IMR-90 (cell line): ENCODE measurements around the gene FOSB. TPM values are rescaled to one million over a fixed set of nuclear protein-coding genes. Genes with fewer than 3 reads are reported as not detected.

Experiments
- ATAC-seq: fragments of 200-7000 bp; cut with Tn5 transposase; 2 replicates; pipeline ENCODE4 v1.9.1; 2020; ENCODE audit warnings: low read depth, mild to moderate bottlenecking, moderate library complexity
- BruUV-seq: library from RNA; stranded (reverse); fragments of 400-500 nt; replicated peaks from 2 replicates; lab custom pipeline; 2021; lab: Mats Ljungman, UMichigan
- CTCF ChIA-PET: fragments of 300-600 bp; formaldehyde crosslinking; extraction: SDS; loops from one replicate; lab custom pipeline; 2021; ENCODE audit warnings: antibody characterized with exemption; lab: Yijun Ruan, JAX
- POLR2A ChIA-PET: fragments of 300-600 bp; sonication (Branson Sonifier 250); formaldehyde crosslinking; loops from one replicate; lab custom pipeline; 2022; ENCODE audit warnings: antibody characterized with exemption; ENCODE audit not compliant: unreplicated experiment; lab: Charles Lee
- DNase-seq: peaks from one replicate; pipeline ENCODE4 v3.0.0; 2013
- H2AFZ ChIP-seq: replicated peaks from 2 replicates; pipeline ENCODE3; 2013; ENCODE audit warnings: low read length, mild to moderate bottlenecking; ENCODE audit not compliant: poor library complexity
- H2AK5ac ChIP-seq: 2 replicates; pipeline ENCODE4 v1.6.1; 2013; ENCODE audit warnings: low read depth, low read length, inconsistent platforms
- H2AK9ac ChIP-seq: replicated peaks from 2 replicates; pipeline ENCODE3; 2013; ENCODE audit warnings: mild to moderate bottlenecking, low read depth, low read length, moderate library complexity; ENCODE audit not compliant: poor library complexity
- H2BK120ac ChIP-seq: 2 replicates; pipeline ENCODE4 v1.6.1; 2013; ENCODE audit warnings: low read depth, low read length, inconsistent platforms
- H2BK15ac ChIP-seq: 3 replicates; pipeline ENCODE4 v1.6.1; 2013; ENCODE audit warnings: low read depth, low read length, inconsistent platforms
- H2BK20ac ChIP-seq: 2 replicates; pipeline ENCODE4 v1.6.1; 2013; ENCODE audit warnings: low read depth, mild to moderate bottlenecking, inconsistent platforms, low read length, moderate library complexity
- H2BK5ac ChIP-seq: 2 replicates; pipeline ENCODE4 v1.6.1; 2013; ENCODE audit warnings: mild to moderate bottlenecking, low read depth, low read length, inconsistent platforms; ENCODE audit not compliant: poor library complexity, severe bottlenecking
- H3K14ac ChIP-seq: replicated peaks from 2 replicates; pipeline ENCODE4 v1.6.1; 2013; ENCODE audit warnings: low read depth, low read length, inconsistent platforms
- H3K18ac ChIP-seq: 2 replicates; pipeline ENCODE4 v1.6.1; 2013; ENCODE audit warnings: low read depth, low read length, control low read depth
- H3K23ac ChIP-seq: 2 replicates; pipeline ENCODE4 v1.6.1; 2013; ENCODE audit warnings: low read depth, low read length, inconsistent platforms
- H3K27ac ChIP-seq: 2 replicates; pipeline ENCODE4 v1.5.1; 2013; ENCODE audit warnings: mild to moderate bottlenecking, control low read depth, low read length; ENCODE audit not compliant: insufficient read depth
- H3K27me3 ChIP-seq: 2 replicates; pipeline ENCODE4 v1.6.1; 2013; ENCODE audit warnings: low read length; ENCODE audit not compliant: control insufficient read depth, insufficient read depth
- H3K36me3 ChIP-seq: 2 replicates; pipeline ENCODE4 v1.6.1; 2013; ENCODE audit warnings: low read length, mixed read lengths; ENCODE audit not compliant: control insufficient read depth, insufficient read depth
- H3K4ac ChIP-seq: 2 replicates; pipeline ENCODE4 v1.6.1; 2013; ENCODE audit warnings: low read depth, low read length, inconsistent platforms
- H3K4me1 ChIP-seq: 2 replicates; pipeline ENCODE4 v1.6.1; 2013; ENCODE audit warnings: low read length, mixed read lengths; ENCODE audit not compliant: control insufficient read depth, insufficient read depth
- H3K4me2 ChIP-seq: 2 replicates; pipeline ENCODE4 v1.6.1; 2013; ENCODE audit warnings: low read depth, mild to moderate bottlenecking, control low read depth, low read length, moderate library complexity
- H3K4me3 ChIP-seq: 2 replicates; pipeline ENCODE4 v1.5.1; 2013; ENCODE audit warnings: low read depth, mild to moderate bottlenecking, control low read depth, low read length, moderate library complexity; ENCODE audit not compliant: insufficient read depth
- H3K56ac ChIP-seq: 2 replicates; pipeline ENCODE4 v1.6.1; 2013; ENCODE audit warnings: low read length, inconsistent platforms; ENCODE audit not compliant: insufficient read depth; ENCODE audit errors: extremely low read depth
- H3K79me1 ChIP-seq, 2 experiments: 2 replicates each; pipeline ENCODE4 v1.6.1; 2013; ENCODE audit warnings: low read length in 2 of 2, inconsistent platforms in 1 of 2, low read depth in 1 of 2
- H3K9ac ChIP-seq: 2 replicates; pipeline ENCODE4 v1.6.1; 2013; ENCODE audit warnings: low read depth, low read length, control low read depth
- H3K9me1 ChIP-seq: 2 replicates; pipeline ENCODE4 v1.6.1; 2013; ENCODE audit warnings: low read length, inconsistent platforms; ENCODE audit not compliant: insufficient read depth
- H3K9me3 ChIP-seq: 2 replicates; pipeline ENCODE4 v1.6.1; 2013; ENCODE audit warnings: low read length; ENCODE audit not compliant: control insufficient read depth, insufficient read depth
- H4K20me1 ChIP-seq: 2 replicates; pipeline ENCODE4 v1.6.1; 2013; ENCODE audit warnings: low read length, inconsistent platforms; ENCODE audit not compliant: insufficient read depth
- H4K5ac ChIP-seq: 2 replicates; pipeline ENCODE4 v1.6.1; 2013; ENCODE audit warnings: mild to moderate bottlenecking, low read depth, low read length, control low read depth
- H4K8ac ChIP-seq, 2 experiments: 2 replicates each; pipeline ENCODE4 v1.6.1; 2013; ENCODE audit warnings: low read depth in 2 of 2, low read length in 2 of 2, control low read depth in 1 of 2, inconsistent platforms in 1 of 2
- H4K91ac ChIP-seq: 2 replicates; pipeline ENCODE4 v1.6.1; 2013; ENCODE audit warnings: low read depth, low read length, inconsistent platforms; ENCODE audit not compliant: insufficient read depth
- BHLHE40 ChIP-seq: fragments of 150-350 bp; IDR thresholded peaks from 2 replicates; pipeline ENCODE4 v1.6.1; 2016; ENCODE audit warnings: mild to moderate bottlenecking, low read depth, low read length
- CEBPB ChIP-seq: IDR thresholded peaks from 2 replicates; pipeline ENCODE4 v1.6.1; 2012; ENCODE audit warnings: low read depth, low read length, improper control_type of control experiment
- CHD1 ChIP-seq: IDR thresholded peaks from 2 replicates; pipeline ENCODE4 v1.6.1; 2012; ENCODE audit warnings: low read depth, low read length, improper control_type of control experiment
- FOS ChIP-seq: fragments of 150-350 bp; IDR thresholded peaks from 2 replicates; pipeline ENCODE4 v1.6.1; 2016; ENCODE audit warnings: low read depth, low read length
- MAFK ChIP-seq: IDR thresholded peaks from 2 replicates; pipeline ENCODE4 v1.6.1; 2012; ENCODE audit warnings: low read depth, low read length, improper control_type of control experiment
- MAZ ChIP-seq: IDR thresholded peaks from 2 replicates; pipeline ENCODE4 v1.6.1; 2012; ENCODE audit warnings: low read depth, mild to moderate bottlenecking, low read length, improper control_type of control experiment, moderate library complexity, borderline replicate concordance
- MXI1 ChIP-seq: IDR thresholded peaks from 2 replicates; pipeline ENCODE4 v1.6.1; 2012; ENCODE audit warnings: low read depth, mild to moderate bottlenecking, low read length, moderate library complexity, borderline replicate concordance
- NFE2L2 ChIP-seq: fragments of 150-350 bp; IDR thresholded peaks from 2 replicates; pipeline ENCODE4 v1.6.1; 2016; ENCODE audit warnings: low read depth, mild to moderate bottlenecking, low read length
- POLR2A ChIP-seq: IDR thresholded peaks from 2 replicates; pipeline ENCODE4 v1.6.1; 2012; ENCODE audit warnings: mild to moderate bottlenecking, low read depth, low read length
- RAD21 ChIP-seq: IDR thresholded peaks from 2 replicates; pipeline ENCODE4 v1.6.1; 2012; ENCODE audit warnings: low read length, improper control_type of control experiment
- RCOR1 ChIP-seq: IDR thresholded peaks from 2 replicates; pipeline ENCODE4 v1.6.1; 2012; ENCODE audit warnings: mild to moderate bottlenecking, low read length, improper control_type of control experiment; ENCODE audit not compliant: insufficient replicate concordance
- RFX5 ChIP-seq: IDR thresholded peaks from 2 replicates; pipeline ENCODE4 v1.8.0; 2012; ENCODE audit warnings: low read depth, mild to moderate bottlenecking, low read length, moderate library complexity
- SMC3 ChIP-seq: fragments of 150-350 bp; IDR thresholded peaks from 2 replicates; pipeline ENCODE4 v1.6.1; 2016; ENCODE audit warnings: low read depth, mild to moderate bottlenecking, antibody characterized with exemption, low read length, moderate library complexity
- WGBS, 2 experiments: methylation state at CpG; one replicate each; pipeline versions ENCODE4 v1.1.5 to v1.1.7; 2013; ENCODE audit warnings: missing lambda C conversion rate in 2 of 2; ENCODE audit not compliant: insufficient read length in 1 of 2; ENCODE audit errors: extremely low coverage in 2 of 2; 5-methylcytosine and 5-hydroxymethylcytosine counted together
- dilution Hi-C: fragments of 300-500 bp; cut with HindIII; formaldehyde crosslinking; loops from one replicate; pipeline ENCODE4 v1.14.3; 2018; ENCODE audit warnings: low sequenced_read_pairs; ENCODE audit not compliant: unreplicated experiment
- in situ Hi-C: fragments of 300-500 bp; cut with MboI; formaldehyde crosslinking; loops from 3 replicates; pipeline ENCODE4 v1.14.3; 2019; ENCODE audit warnings: low sequenced_read_pairs, inconsistent platforms, mixed read lengths
- intact Hi-C: fragments of 100-400 bp; cut with micrococcal nuclease; formaldehyde crosslinking; loops from 2 replicates; pipeline ENCODE4 v1.10.0; 2022
- polyA plus RNA-seq, 3 experiments: library from polyadenylated mRNA; depleted of rRNA; stranded (reverse); fragments of >200 nt; gene quantifications; 2 replicates each; pipeline ENCODE4 v1.2.3, GENCODE V29; 2012; ENCODE audit warnings: low replicate concordance in 1 of 3
- total RNA-seq: library from RNA; depleted of rRNA; stranded (reverse); fragments of >200 nt; gene quantifications from 2 replicates; pipeline ENCODE4 v1.2.3, GENCODE V29; 2012
- TF ChIP-seq, protein P1 (sequence below): conservative IDR thresholded peaks from 2 replicates; pipeline ENCODE4 v1.5.1; 2012; ENCODE audit warnings: mild to moderate bottlenecking, low read depth, low read length, improper control_type of control experiment
- TF ChIP-seq, protein P2 (sequence below): fragments of 150-350 bp; IDR thresholded peaks from 2 replicates; pipeline ENCODE4 v1.6.1; 2016; ENCODE audit warnings: low read depth, mild to moderate bottlenecking, low read length, moderate library complexity, borderline replicate concordance
- TF ChIP-seq, protein P3 (sequence below): fragments of 150-350 bp; IDR thresholded peaks from 2 replicates; pipeline ENCODE4 v1.6.1; 2017; ENCODE audit warnings: mild to moderate bottlenecking, antibody characterized with exemption, low read length, low read depth

Gene FOSB
- total and polyA plus RNA-seq, 2 of the 4 experiments (the other 2 are of a cell fraction) = 11.1 to 15.6 TPM

DNA sequence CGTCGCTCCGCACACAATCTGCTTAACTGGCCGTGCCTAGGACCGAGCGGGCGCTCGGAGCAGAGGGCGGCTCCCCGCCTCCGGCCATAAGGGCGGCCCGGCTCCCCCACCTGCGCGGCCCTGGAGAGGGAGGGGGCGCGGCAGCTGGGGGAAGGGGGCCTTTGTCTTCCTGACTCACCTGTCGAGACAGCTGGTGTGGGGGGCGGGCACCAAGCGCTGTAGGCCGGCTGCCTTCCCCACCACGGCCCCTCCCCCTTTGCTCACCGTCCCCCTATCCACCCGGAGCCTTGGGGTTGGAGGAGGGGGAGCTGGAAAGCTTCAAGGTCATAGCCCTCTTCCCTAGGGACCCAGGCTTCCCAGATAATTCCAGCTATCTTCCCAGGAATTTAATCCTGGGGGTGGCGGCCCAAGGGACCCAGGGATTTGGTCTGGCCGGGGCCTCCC lies 40.6 kb downstream of the FOSB start:
- Histone ChIP-seq H4K8ac (peak overlapping the region; percentile 99; a peak in 3 of 4 replicates), H3K23ac (peak overlapping the region; percentile 99), H2BK5ac (peak overlapping the region; percentile 82), H3K4me3 (peak overlapping the region; percentile 92), H2BK15ac (peak overlapping the region; percentile 83; the same call in 1 of the 3 replicates), H3K18ac (peak overlapping the region; percentile 84; the same call in 1 of the 2 replicates), H2BK120ac (0 out of 2 replicates have a peak overlapping the region, but pooled peaks have one; percentile 6), H3K9me1 (peaks cover 17% of the 10 kb centered on the region), H3K4me2 (peak overlapping the region; percentile 92), H2AFZ (peak overlapping the region; percentile 91), H3K27ac (peak overlapping the region; percentile 94), H2AK5ac (peak overlapping the region; percentile 98), H4K5ac (peak overlapping the region; percentile 88), H3K36me3 (peaks cover 6% of the 10 kb centered on the region), H3K4ac (peak overlapping the region; percentile 96), H4K20me1 (peaks cover 44% of the 10 kb centered on the region), H3K14ac (peak overlapping the region; percentile 100), H3K9me3 (no peaks in the 10 kb centered on the region), H2BK20ac (no peak overlapping the region), H3K27me3 (no peaks in the 10 kb centered on the region), H3K4me1 (peaks cover 11% of the 10 kb centered on the region), H2AK9ac (peak overlapping the region; percentile 100), H3K56ac (peak overlapping the region; percentile 99), H4K91ac (peak overlapping the region; percentile 98), H3K79me1 (peaks cover 0 to 53% of the 10 kb centered on the region in 2 experiments; a peak in 2 of 4 replicates), H3K9ac (peak overlapping the region; percentile 100)
- no TSS peak for BruUV-seq
- ChIA-PET POLR2A (interaction anchor here (0.5 kb wide), 1 partner anchor 225 kb away, joined by 3 read pairs; no protein-coding TSS in a partner anchor), CTCF (no interaction called here)
- TF ChIP-seq MAFK (no peak), RCOR1 (no peak), RFX5 (no peak), NFE2L2 (no peak), FOS (no peak), RAD21 (no peak), MAZ (no peak; the same call in 1 of the 2 replicates), SMC3 (no peak), BHLHE40 (no peak), CEBPB (no peak), MXI1 (no peak), CHD1 (no peak), POLR2A (no peak)
- TF ChIP-seq, protein P1, sequence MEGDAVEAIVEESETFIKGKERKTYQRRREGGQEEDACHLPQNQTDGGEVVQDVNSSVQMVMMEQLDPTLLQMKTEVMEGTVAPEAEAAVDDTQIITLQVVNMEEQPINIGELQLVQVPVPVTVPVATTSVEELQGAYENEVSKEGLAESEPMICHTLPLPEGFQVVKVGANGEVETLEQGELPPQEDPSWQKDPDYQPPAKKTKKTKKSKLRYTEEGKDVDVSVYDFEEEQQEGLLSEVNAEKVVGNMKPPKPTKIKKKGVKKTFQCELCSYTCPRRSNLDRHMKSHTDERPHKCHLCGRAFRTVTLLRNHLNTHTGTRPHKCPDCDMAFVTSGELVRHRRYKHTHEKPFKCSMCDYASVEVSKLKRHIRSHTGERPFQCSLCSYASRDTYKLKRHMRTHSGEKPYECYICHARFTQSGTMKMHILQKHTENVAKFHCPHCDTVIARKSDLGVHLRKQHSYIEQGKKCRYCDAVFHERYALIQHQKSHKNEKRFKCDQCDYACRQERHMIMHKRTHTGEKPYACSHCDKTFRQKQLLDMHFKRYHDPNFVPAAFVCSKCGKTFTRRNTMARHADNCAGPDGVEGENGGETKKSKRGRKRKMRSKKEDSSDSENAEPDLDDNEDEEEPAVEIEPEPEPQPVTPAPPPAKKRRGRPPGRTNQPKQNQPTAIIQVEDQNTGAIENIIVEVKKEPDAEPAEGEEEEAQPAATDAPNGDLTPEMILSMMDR = no peak
- TF ChIP-seq, protein P2, sequence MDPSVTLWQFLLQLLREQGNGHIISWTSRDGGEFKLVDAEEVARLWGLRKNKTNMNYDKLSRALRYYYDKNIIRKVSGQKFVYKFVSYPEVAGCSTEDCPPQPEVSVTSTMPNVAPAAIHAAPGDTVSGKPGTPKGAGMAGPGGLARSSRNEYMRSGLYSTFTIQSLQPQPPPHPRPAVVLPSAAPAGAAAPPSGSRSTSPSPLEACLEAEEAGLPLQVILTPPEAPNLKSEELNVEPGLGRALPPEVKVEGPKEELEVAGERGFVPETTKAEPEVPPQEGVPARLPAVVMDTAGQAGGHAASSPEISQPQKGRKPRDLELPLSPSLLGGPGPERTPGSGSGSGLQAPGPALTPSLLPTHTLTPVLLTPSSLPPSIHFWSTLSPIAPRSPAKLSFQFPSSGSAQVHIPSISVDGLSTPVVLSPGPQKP = no peak
- TF ChIP-seq, protein P3, sequence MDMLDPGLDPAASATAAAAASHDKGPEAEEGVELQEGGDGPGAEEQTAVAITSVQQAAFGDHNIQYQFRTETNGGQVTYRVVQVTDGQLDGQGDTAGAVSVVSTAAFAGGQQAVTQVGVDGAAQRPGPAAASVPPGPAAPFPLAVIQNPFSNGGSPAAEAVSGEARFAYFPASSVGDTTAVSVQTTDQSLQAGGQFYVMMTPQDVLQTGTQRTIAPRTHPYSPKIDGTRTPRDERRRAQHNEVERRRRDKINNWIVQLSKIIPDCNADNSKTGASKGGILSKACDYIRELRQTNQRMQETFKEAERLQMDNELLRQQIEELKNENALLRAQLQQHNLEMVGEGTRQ = no peak
- dilution Hi-C loops (no loop called here), intact Hi-C loops (loop anchor here (5.0 kb wide), 2 partner anchors 134 to 184 kb away; partner anchors contain the start of genes QPCTL and SNRPD2), in situ Hi-C loops (no loop called here)
- DNase-seq (no peak), ATAC-seq (peak; percentile 3)
- WGBS, 2 experiments = no CpG with 5 or more reads among the region's 26 CpGs
